Measurements from ENCODE around the gene DDAH2.

Gene DDAH2

GRCh38 chr6:31700740-31701401 lies 28.2 kb downstream of the DDAH2 start:
- peak overlapping the region; percentile 10 for H3K4me3 ChIP-seq (ENCODE audit: low read length)

GRCh38 chr6:31697555-31697954 lies 31.5 kb downstream of the DDAH2 start:
- H3K27me3 ChIP-seq (ENCODE audit: control insufficient read depth, insufficient read depth, low read length) = no peaks in the 10 kb centered on the region
- peaks cover 9% of the 10 kb centered on the region for H3K4me1 ChIP-seq (ENCODE audit: control insufficient read depth, insufficient read depth, low read length)
- peaks cover 29% of the 10 kb centered on the region for H3K36me3 ChIP-seq (ENCODE audit: control insufficient read depth, insufficient read depth, low read length)
- H3K9ac ChIP-seq (ENCODE audit: low read length) = no peak overlapping the region
- H3K4me3 ChIP-seq (ENCODE audit: low read length) = no peak overlapping the region
- no peak overlapping the region for H3K27ac ChIP-seq (ENCODE audit: low read depth, low read length)

More at GRCh38 chr6:31700740-31701401, 28.2 kb downstream of the DDAH2 start:
- Histone ChIP-seq H3K27ac (ENCODE audit: low read depth, low read length) (no peak overlapping the region), H3K36me3 (ENCODE audit: control insufficient read depth, insufficient read depth, low read length) (peaks cover 12% of the 10 kb centered on the region), H3K27me3 (ENCODE audit: control insufficient read depth, insufficient read depth, low read length) (no peaks in the 10 kb centered on the region), H3K4me1 (ENCODE audit: control insufficient read depth, insufficient read depth, low read length) (peaks cover 9% of the 10 kb centered on the region), H3K9ac (ENCODE audit: low read length) (no peak overlapping the region)

- peaks cover 39% of the 10 kb centered on the region for H3K36me3 ChIP-seq (ENCODE audit: control insufficient read depth, insufficient read depth, low read length)
- H3K4me1 ChIP-seq (ENCODE audit: control insufficient read depth, insufficient read depth, low read length) = no peaks in the 10 kb centered on the region
- H3K4me3 ChIP-seq (ENCODE audit: low read length) = no peak overlapping the region
- H3K27me3 ChIP-seq (ENCODE audit: control insufficient read depth, insufficient read depth, low read length) = no peaks in the 10 kb centered on the region
- no peak overlapping the region for H3K9ac ChIP-seq (ENCODE audit: low read length)
- H3K27ac ChIP-seq (ENCODE audit: low read depth, low read length) = no peak overlapping the region
These were observed 35.6 kb downstream of the DDAH2 start for GRCh38 chr6:31693535-31693934.

DNA sequence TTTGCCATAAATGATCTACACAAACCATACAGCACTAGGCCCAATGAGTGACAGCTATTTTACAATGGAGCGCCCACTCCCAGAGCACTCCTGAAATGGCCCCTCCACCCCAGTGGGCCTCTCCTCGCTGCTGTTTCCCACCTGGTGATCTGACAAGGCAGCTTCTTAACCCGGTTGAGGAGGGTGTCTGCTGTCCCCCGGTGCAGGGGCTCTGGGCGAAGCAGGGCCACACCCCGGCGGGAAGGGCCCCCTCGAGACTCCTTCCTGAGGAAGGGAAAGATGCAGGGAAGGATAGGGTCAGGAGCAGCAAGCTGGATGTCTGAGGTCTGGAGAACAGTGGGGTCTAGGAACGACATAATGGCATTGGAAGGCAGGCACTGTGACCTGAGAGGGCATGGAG lies 36.2 kb downstream of the DDAH2 start:
- H3K27me3 ChIP-seq (ENCODE audit: control insufficient read depth, insufficient read depth, low read length) = no peaks in the 10 kb centered on the region
- no peak overlapping the region for H3K9ac ChIP-seq (ENCODE audit: low read length)
- H3K4me3 ChIP-seq (ENCODE audit: low read length) = no peak overlapping the region
- no peaks in the 10 kb centered on the region for H3K4me1 ChIP-seq (ENCODE audit: control insufficient read depth, insufficient read depth, low read length)
- no peak overlapping the region for H3K27ac ChIP-seq (ENCODE audit: low read depth, low read length)
- H3K36me3 ChIP-seq (ENCODE audit: control insufficient read depth, insufficient read depth, low read length) = peaks cover 45% of the 10 kb centered on the region

GRCh38 chr6:31692353-31692752 lies 36.7 kb downstream of the DDAH2 start:
- no peak overlapping the region for H3K27ac ChIP-seq (ENCODE audit: low read depth, low read length)
- H3K4me1 ChIP-seq (ENCODE audit: control insufficient read depth, insufficient read depth, low read length) = no peaks in the 10 kb centered on the region
- peaks cover 49% of the 10 kb centered on the region for H3K36me3 ChIP-seq (ENCODE audit: control insufficient read depth, insufficient read depth, low read length)
- H3K27me3 ChIP-seq (ENCODE audit: control insufficient read depth, insufficient read depth, low read length) = no peaks in the 10 kb centered on the region
- H3K4me3 ChIP-seq (ENCODE audit: low read length) = no peak overlapping the region
- H3K9ac ChIP-seq (ENCODE audit: low read length) = no peak overlapping the region

GRCh38 chr6:31691564-31692108 lies 37.5 kb downstream of the DDAH2 start:
- Histone ChIP-seq H3K36me3 (ENCODE audit: control insufficient read depth, insufficient read depth, low read length) (peaks cover 51% of the 10 kb centered on the region), H3K27me3 (ENCODE audit: control insufficient read depth, insufficient read depth, low read length) (no peaks in the 10 kb centered on the region), H3K4me1 (ENCODE audit: control insufficient read depth, insufficient read depth, low read length) (no peaks in the 10 kb centered on the region), H3K27ac (ENCODE audit: low read depth, low read length) (no peak overlapping the region), H3K4me3 (ENCODE audit: low read length) (no peak overlapping the region), H3K9ac (ENCODE audit: low read length) (no peak overlapping the region)

- Histone ChIP-seq H3K27me3 (ENCODE audit: control insufficient read depth, insufficient read depth, low read length) (no peaks in the 10 kb centered on the region), H3K9ac (ENCODE audit: low read length) (no peak overlapping the region), H3K4me1 (ENCODE audit: control insufficient read depth, insufficient read depth, low read length) (no peaks in the 10 kb centered on the region), H3K36me3 (ENCODE audit: control insufficient read depth, insufficient read depth, low read length) (peaks cover 56% of the 10 kb centered on the region), H3K27ac (ENCODE audit: low read depth, low read length) (no peak overlapping the region), H3K4me3 (ENCODE audit: low read length) (no peak overlapping the region)
These were observed 38.0 kb downstream of the DDAH2 start for GRCh38 chr6:31691078-31691463.

DNA sequence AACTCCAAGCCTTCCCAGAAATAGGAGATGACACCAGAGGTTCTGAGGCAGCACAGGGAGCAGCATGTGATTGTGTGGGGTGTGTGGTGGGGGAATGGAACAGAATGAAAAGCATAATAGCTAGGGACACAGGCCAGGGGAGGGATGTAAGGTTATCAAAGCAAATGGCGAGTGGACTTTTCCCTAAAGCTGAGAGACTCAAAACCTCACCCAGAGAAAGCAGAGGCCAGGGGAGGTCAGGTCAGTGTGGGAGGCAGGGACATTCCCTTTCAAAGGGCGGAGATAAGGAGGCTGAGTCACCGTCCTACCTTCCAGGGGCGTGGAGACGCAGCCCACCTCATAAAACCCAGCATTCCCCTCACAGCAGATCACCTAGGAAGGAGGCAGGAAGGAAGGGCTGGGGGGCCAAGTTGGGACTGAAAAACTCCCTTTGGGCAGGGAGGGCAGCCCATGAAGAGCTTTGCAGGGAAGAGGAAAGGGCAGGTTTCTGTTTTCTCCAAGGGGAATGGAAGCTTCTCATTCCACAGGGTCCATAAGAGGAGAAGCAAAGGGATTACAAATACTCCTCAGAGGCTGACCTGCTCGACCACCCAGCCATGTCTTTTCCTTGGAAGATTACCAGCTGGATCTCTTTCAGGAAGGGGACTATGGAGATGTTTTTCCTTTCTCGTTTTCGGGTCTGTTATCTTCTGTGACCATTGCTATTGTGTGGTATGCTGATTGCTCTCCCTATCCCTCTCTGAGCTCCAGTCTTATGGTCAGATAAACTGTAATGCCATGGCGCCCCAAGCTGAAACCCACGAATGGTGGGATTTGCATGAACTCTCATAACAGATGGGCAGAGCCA lies 38.6 kb downstream of the DDAH2 start:
- Histone ChIP-seq H3K9ac (ENCODE audit: low read length) (no peak overlapping the region), H3K4me3 (ENCODE audit: low read length) (no peak overlapping the region), H3K4me1 (ENCODE audit: control insufficient read depth, insufficient read depth, low read length) (no peaks in the 10 kb centered on the region), H3K36me3 (ENCODE audit: control insufficient read depth, insufficient read depth, low read length) (peaks cover 59% of the 10 kb centered on the region), H3K27ac (ENCODE audit: low read depth, low read length) (no peak overlapping the region), H3K27me3 (ENCODE audit: control insufficient read depth, insufficient read depth, low read length) (no peaks in the 10 kb centered on the region)

- Histone ChIP-seq H3K4me1 (ENCODE audit: control insufficient read depth, insufficient read depth, low read length) (no peaks in the 10 kb centered on the region), H3K36me3 (ENCODE audit: control insufficient read depth, insufficient read depth, low read length) (peaks cover 53% of the 10 kb centered on the region), H3K27ac (ENCODE audit: low read depth, low read length) (no peak overlapping the region), H3K4me3 (ENCODE audit: low read length) (no peak overlapping the region), H3K27me3 (ENCODE audit: control insufficient read depth, insufficient read depth, low read length) (no peaks in the 10 kb centered on the region), H3K9ac (ENCODE audit: low read length) (no peak overlapping the region)
These were observed 39.6 kb downstream of the DDAH2 start for GRCh38 chr6:31689249-31690110.

- Histone ChIP-seq H3K27ac (ENCODE audit: low read depth, low read length) (no peak overlapping the region), H3K4me3 (ENCODE audit: low read length) (no peak overlapping the region), H3K9ac (ENCODE audit: low read length) (no peak overlapping the region), H3K27me3 (ENCODE audit: control insufficient read depth, insufficient read depth, low read length) (no peaks in the 10 kb centered on the region), H3K36me3 (ENCODE audit: control insufficient read depth, insufficient read depth, low read length) (peaks cover 43% of the 10 kb centered on the region), H3K4me1 (ENCODE audit: control insufficient read depth, insufficient read depth, low read length) (no peaks in the 10 kb centered on the region)
These were observed 41.0 kb downstream of the DDAH2 start for GRCh38 chr6:31687860-31688693.

GRCh38 chr6:31687321-31687720 lies 41.8 kb downstream of the DDAH2 start:
- Histone ChIP-seq H3K27ac (ENCODE audit: low read depth, low read length) (no peak overlapping the region), H3K4me3 (ENCODE audit: low read length) (no peak overlapping the region), H3K27me3 (ENCODE audit: control insufficient read depth, insufficient read depth, low read length) (no peaks in the 10 kb centered on the region), H3K36me3 (ENCODE audit: control insufficient read depth, insufficient read depth, low read length) (peaks cover 41% of the 10 kb centered on the region), H3K9ac (ENCODE audit: low read length) (no peak overlapping the region), H3K4me1 (ENCODE audit: control insufficient read depth, insufficient read depth, low read length) (no peaks in the 10 kb centered on the region)

Measured in rectal smooth muscle tissue (tissue), 1 donor.